Stimulated activated CD4-positive, alpha-beta T cell treated with anti-CD3 and anti-CD28 coated beads, Interleukin-15, amount 100 ng/mL, for 1 hour (primary cell): ENCODE results near the gene SLAIN1.

Experiments
- DNase-seq, 2 donors: peaks; one replicate each; pipeline ENCODE4 v3.0.0-alpha.2; 2020; ENCODE audit warnings: low read depth in 1 of 2, low spot score in 1 of 2

The SLAIN1 gene

GRCh38 chr13:77751513-77752456 is 54.3 kb downstream of the SLAIN1 start:
- no peak for DNase-seq

GRCh38 chr13:77752512-77753069 is 55.1 kb downstream of the SLAIN1 start:
- no peak for DNase-seq

GRCh38 chr13:77760893-77761292 is 63.4 kb downstream of the SLAIN1 start:
- DNase-seq, result no peak

- no peak for DNase-seq
Measured at GRCh38 chr13:77767413-77767812, 69.9 kb downstream of the SLAIN1 start.

- DNase-seq, result no peak
Measured at GRCh38 chr13:77774181-77774580, 76.7 kb downstream of the SLAIN1 start.

- DNase-seq, result no peak
Measured at GRCh38 chr13:77776704-77777103, 79.2 kb downstream of the SLAIN1 start.

- no peak for DNase-seq
Measured at GRCh38 chr13:77779552-77780272, 82.2 kb downstream of the SLAIN1 start.

- DNase-seq, result no peak
Measured at GRCh38 chr13:77781808-77782207, 84.3 kb downstream of the SLAIN1 start.

- no peak for DNase-seq
Measured at GRCh38 chr13:77784515-77784914, 87.0 kb downstream of the SLAIN1 start.

GRCh38 chr13:77786695-77787287 is 89.3 kb downstream of the SLAIN1 start:
- DNase-seq, result no peak

- DNase-seq, result no peak
Measured at GRCh38 chr13:77789376-77789775, 91.9 kb downstream of the SLAIN1 start.

GRCh38 chr13:77800219-77800618 is 102.7 kb downstream of the SLAIN1 start:
- DNase-seq, result no peak

GRCh38 chr13:77806518-77806917 is 109.0 kb downstream of the SLAIN1 start:
- DNase-seq, result no peak

- DNase-seq, result no peak
Measured at GRCh38 chr13:77807431-77808135, 110.1 kb downstream of the SLAIN1 start.

- DNase-seq, result no peak
Measured at GRCh38 chr13:77810430-77810829, 112.9 kb downstream of the SLAIN1 start.

GRCh38 chr13:77810878-77811277 is 113.4 kb downstream of the SLAIN1 start:
- DNase-seq, result no peak

GRCh38 chr13:77811381-77811780 is 113.9 kb downstream of the SLAIN1 start:
- no peak for DNase-seq

- no peak for DNase-seq
Measured at GRCh38 chr13:77811981-77812380, 114.5 kb downstream of the SLAIN1 start.
